Osteocyte (in vitro differentiated cells): ENCODE results near the gene TNNC1. TPM values are rescaled to one million over a fixed set of nuclear protein-coding genes. Genes with fewer than 3 reads are reported as not detected.

Experiments
- DNase-seq: peaks from one replicate; pipeline ENCODE4 v3.0.0; 2021; ENCODE audit warnings: mixed read lengths; ENCODE audit not compliant: unreplicated experiment; ENCODE audit errors: extremely low spot score
- H3K27ac Mint-ChIP-seq: one replicate; pipeline ENCODE4 v1.8.0; 2021; ENCODE audit warnings: mild to moderate bottlenecking, mixed read lengths; ENCODE audit not compliant: unreplicated experiment
- H3K27me3 Mint-ChIP-seq: one replicate; pipeline ENCODE4 v1.8.0; 2021; ENCODE audit warnings: mixed read lengths; ENCODE audit not compliant: unreplicated experiment
- H3K36me3 Mint-ChIP-seq: one replicate; pipeline ENCODE4 v1.8.0; 2021; ENCODE audit warnings: mixed read lengths; ENCODE audit not compliant: unreplicated experiment
- H3K4me1 Mint-ChIP-seq: one replicate; pipeline ENCODE4 v1.8.0; 2021; ENCODE audit warnings: mixed read lengths; ENCODE audit not compliant: unreplicated experiment
- H3K4me3 Mint-ChIP-seq: one replicate; pipeline ENCODE4 v1.8.0; 2021; ENCODE audit warnings: mild to moderate bottlenecking, moderate library complexity, mixed read lengths; ENCODE audit not compliant: unreplicated experiment
- H3K9me3 Mint-ChIP-seq: one replicate; pipeline ENCODE4 v1.8.0; 2021; ENCODE audit warnings: mixed read lengths; ENCODE audit not compliant: unreplicated experiment
- CTCF ChIP-seq: fragments of 200-600 bp; sonication (generic); IDR thresholded peaks from 2 replicates; pipeline ENCODE4 v1.5.0; 2021; ENCODE audit warnings: antibody characterized with exemption, mild to moderate bottlenecking, moderate library complexity
- total RNA-seq: library from RNA; stranded (reverse); gene quantifications from 2 replicates; pipeline ENCODE4 v1.2.1, GENCODE V29; 2021

Gene TNNC1
- total RNA-seq, 1 donor from 2014 or later: not detected

- Mint-ChIP-seq H3K4me1 (peaks cover 10% of the 10 kb centered on the region), H3K27me3 (no peaks in the 10 kb centered on the region), H3K36me3 (peaks cover 31% of the 10 kb centered on the region), H3K4me3 (no peak overlapping the region), H3K9me3 (no peaks in the 10 kb centered on the region), H3K27ac (no peak overlapping the region)
- no peak for DNase-seq
- TF ChIP-seq CTCF: no peak
Measured at GRCh38 chr3:52489453-52489852, 35.6 kb upstream of the TNNC1 start.

GRCh38 chr3:52488746-52489145, 34.9 kb upstream of the TNNC1 start:
- Mint-ChIP-seq H3K4me1 (peaks cover 14% of the 10 kb centered on the region), H3K27ac (no peak overlapping the region)

GRCh38 chr3:52487788-52488691, 34.2 kb upstream of the TNNC1 start:
- Mint-ChIP-seq H3K27me3 (no peaks in the 10 kb centered on the region), H3K4me1 (peaks cover 18% of the 10 kb centered on the region), H3K27ac (no peak overlapping the region), H3K4me3 (no peak overlapping the region), H3K9me3 (no peaks in the 10 kb centered on the region), H3K36me3 (peaks cover 38% of the 10 kb centered on the region)
- no peak for DNase-seq
- no peak for TF ChIP-seq CTCF

More at GRCh38 chr3:52488746-52489145, 34.9 kb upstream of the TNNC1 start:
- H3K4me3 Mint-ChIP-seq: no peak overlapping the region
- peaks cover 36% of the 10 kb centered on the region for H3K36me3 Mint-ChIP-seq
- no peak for TF ChIP-seq CTCF
- no peaks in the 10 kb centered on the region for H3K27me3 Mint-ChIP-seq
- H3K9me3 Mint-ChIP-seq: no peaks in the 10 kb centered on the region
- no peak for DNase-seq

GRCh38 chr3:52487050-52487787, 33.4 kb upstream of the TNNC1 start:
- H3K4me3 Mint-ChIP-seq: no peak overlapping the region
- no peaks in the 10 kb centered on the region for H3K27me3 Mint-ChIP-seq
- H3K4me1 Mint-ChIP-seq: peaks cover 12% of the 10 kb centered on the region
- no peaks in the 10 kb centered on the region for H3K9me3 Mint-ChIP-seq
- peaks cover 37% of the 10 kb centered on the region for H3K36me3 Mint-ChIP-seq
- no peak for DNase-seq
- H3K27ac Mint-ChIP-seq: no peak overlapping the region
- no peak for TF ChIP-seq CTCF
